Nephron progenitor cell (in vitro differentiated cells): ENCODE data around the gene MMP28.

Experiments
- DNase-seq: peaks from one replicate; pipeline ENCODE4 v3.0.0; 2021
- H3K27ac Mint-ChIP-seq: 2 replicates; pipeline ENCODE4 v1.8.0; 2021; ENCODE audit warnings: mild to moderate bottlenecking, moderate library complexity, mixed read lengths
- H3K27me3 Mint-ChIP-seq: 2 replicates; pipeline ENCODE4 v1.8.0; 2021; ENCODE audit warnings: mild to moderate bottlenecking, low read depth, mixed read lengths; ENCODE audit not compliant: poor library complexity
- H3K36me3 Mint-ChIP-seq: 2 replicates; pipeline ENCODE4 v1.8.0; 2021; ENCODE audit warnings: low read depth, mixed read lengths
- H3K4me1 Mint-ChIP-seq: 2 replicates; pipeline ENCODE4 v1.8.0; 2021; ENCODE audit warnings: mixed read lengths
- H3K4me3 Mint-ChIP-seq: 2 replicates; pipeline ENCODE4 v1.8.0; 2021; ENCODE audit warnings: mild to moderate bottlenecking, moderate library complexity, mixed read lengths
- H3K9me3 Mint-ChIP-seq: 2 replicates; pipeline ENCODE4 v1.8.0; 2021; ENCODE audit warnings: mild to moderate bottlenecking, moderate library complexity, mixed read lengths
- CTCF ChIP-seq: fragments of 200-600 bp; sonication (generic); IDR thresholded peaks from 2 replicates; pipeline ENCODE4 v1.5.0; 2021; ENCODE audit warnings: antibody characterized with exemption

Gene MMP28

GRCh38 chr17:35743626-35744328, 51.7 kb downstream of the MMP28 start:
- no peak overlapping the region for H3K27ac Mint-ChIP-seq
- peaks cover 6% of the 10 kb centered on the region for H3K9me3 Mint-ChIP-seq
- peaks cover 10% of the 10 kb centered on the region for H3K36me3 Mint-ChIP-seq
- H3K27me3 Mint-ChIP-seq, result peaks cover 60% of the 10 kb centered on the region
- peak overlapping the region; percentile 30 for H3K4me3 Mint-ChIP-seq
- H3K4me1 Mint-ChIP-seq, result peaks cover 4% of the 10 kb centered on the region
- DNase-seq, result peak; percentile 80
- no peak for TF ChIP-seq CTCF

DNA sequence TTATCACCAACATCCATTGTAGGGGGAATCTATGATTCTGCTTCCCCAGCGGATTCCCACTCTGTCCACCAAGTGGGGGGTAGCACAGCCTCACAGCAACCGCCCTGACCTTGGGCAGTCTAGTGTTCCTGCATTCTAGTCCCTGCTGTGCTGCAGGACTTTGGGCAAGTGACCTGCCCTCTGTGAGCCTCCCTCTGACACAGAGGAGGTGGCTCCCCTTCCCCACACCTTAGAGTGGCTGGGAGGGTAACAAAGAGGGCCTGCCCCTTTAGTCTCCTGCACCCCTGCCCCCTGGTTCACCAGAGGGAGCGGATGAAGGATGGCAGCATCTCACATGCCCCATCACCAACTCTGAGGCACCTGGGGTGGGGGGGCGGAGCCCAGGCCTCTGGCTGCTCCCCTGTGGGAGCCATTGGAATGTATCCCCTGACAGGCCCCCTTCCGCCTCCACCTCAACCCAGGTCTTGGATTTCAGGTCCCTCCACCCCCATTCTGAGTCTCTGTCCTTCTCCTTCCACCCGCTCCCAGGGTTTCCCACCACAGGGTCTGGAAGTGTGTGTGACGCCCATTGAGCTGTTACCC, 52.5 kb downstream of the MMP28 start:
- Mint-ChIP-seq H3K27me3 (peaks cover 54% of the 10 kb centered on the region), H3K9me3 (peaks cover 6% of the 10 kb centered on the region)

DNA sequence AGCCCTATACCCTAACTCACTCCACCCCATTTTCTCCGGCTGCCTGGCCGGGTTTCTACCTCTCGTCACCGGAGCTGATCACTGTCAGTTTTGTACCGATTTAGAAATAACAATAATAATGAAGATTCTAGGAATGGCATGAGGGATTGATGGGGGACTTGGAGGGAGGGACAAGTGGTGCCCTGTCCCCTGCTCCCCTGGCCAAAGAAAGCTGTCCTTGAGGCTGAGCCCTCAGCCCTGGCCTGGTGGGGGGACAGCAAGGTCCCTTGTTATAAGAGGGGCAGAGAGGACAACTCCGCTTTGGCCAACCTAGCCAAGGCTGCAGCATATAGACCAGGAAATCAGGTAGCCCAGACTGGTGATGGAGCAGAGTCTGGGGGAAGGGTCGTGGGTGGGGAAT, 52.9 kb downstream of the MMP28 start:
- no peak overlapping the region for H3K27ac Mint-ChIP-seq
- TF ChIP-seq CTCF, result no peak
- H3K9me3 Mint-ChIP-seq, result peaks cover 6% of the 10 kb centered on the region
- peaks cover 53% of the 10 kb centered on the region for H3K27me3 Mint-ChIP-seq
- H3K36me3 Mint-ChIP-seq, result peaks cover 10% of the 10 kb centered on the region
- peaks cover 4% of the 10 kb centered on the region for H3K4me1 Mint-ChIP-seq
- DNase-seq, result no peak
- no peak overlapping the region for H3K4me3 Mint-ChIP-seq

More for the DNA sequence above, 52.5 kb downstream of the MMP28 start:
- Mint-ChIP-seq H3K27ac (no peak overlapping the region), H3K36me3 (peaks cover 10% of the 10 kb centered on the region), H3K4me1 (peaks cover 4% of the 10 kb centered on the region), H3K4me3 (no peak overlapping the region)
- no peak for DNase-seq
- TF ChIP-seq CTCF, result no peak

- DNase-seq, result peak; percentile 57
- Mint-ChIP-seq H3K4me1 (peaks cover 4% of the 10 kb centered on the region), H3K36me3 (peaks cover 15% of the 10 kb centered on the region), H3K9me3 (peaks cover 6% of the 10 kb centered on the region), H3K27me3 (peaks cover 53% of the 10 kb centered on the region), H3K27ac (no peak overlapping the region), H3K4me3 (peak overlapping the region; percentile 65)
- TF ChIP-seq CTCF, result peak; percentile 11
Observed at GRCh38 chr17:35740997-35741931, 54.2 kb downstream of the MMP28 start.

DNA sequence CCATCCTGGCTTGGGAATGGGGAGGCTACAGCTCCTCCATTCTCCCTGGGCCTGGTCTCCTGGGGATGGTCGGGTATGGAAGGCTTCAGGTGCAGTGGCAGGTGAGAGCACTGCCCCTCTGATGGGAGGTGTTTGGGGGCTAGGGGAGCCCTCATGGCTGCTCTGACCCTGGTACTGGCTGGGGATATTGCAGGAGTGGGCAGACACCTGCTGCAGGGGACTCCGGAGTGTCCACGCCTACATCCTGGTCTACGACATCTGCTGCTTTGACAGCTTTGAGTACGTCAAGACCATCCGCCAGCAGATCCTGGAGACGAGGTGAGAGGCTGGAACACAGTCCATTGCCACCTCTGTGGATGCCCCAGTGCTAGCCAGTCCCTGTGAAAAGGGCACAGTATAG, 55.2 kb downstream of the MMP28 start:
- TF ChIP-seq CTCF, result no peak
- Mint-ChIP-seq H3K9me3 (peaks cover 6% of the 10 kb centered on the region), H3K36me3 (peaks cover 15% of the 10 kb centered on the region), H3K4me3 (no peak overlapping the region), H3K27ac (no peak overlapping the region), H3K4me1 (peaks cover 4% of the 10 kb centered on the region), H3K27me3 (peaks cover 56% of the 10 kb centered on the region)
- no peak for DNase-seq
